DND-41 (cell line): ENCODE measurements around the gene TMEM131L.

ENCODE experiments used
- ATAC-seq: fragments of 200-7000 bp; cut with Tn5 transposase; 3 replicates; pipeline ENCODE4 v1.9.1; 2021; ENCODE audit warnings: low read depth; ENCODE audit not compliant: insufficient read depth
- DNase-seq: peaks from one replicate; pipeline ENCODE4 v3.0.0-alpha.2; 2020
- H2AFZ ChIP-seq: 2 replicates; pipeline ENCODE4 v1.6.0; 2012; ENCODE audit warnings: low read depth, low read length
- H3K27ac ChIP-seq: 2 replicates; pipeline ENCODE4 v1.5.1; 2012; ENCODE audit warnings: low read length, inconsistent platforms
- H3K27me3 ChIP-seq: fragments of 200-600 bp; sonication (generic); 2 replicates; pipeline ENCODE4 v1.6.0; 2012; ENCODE audit warnings: low read length, mild to moderate bottlenecking, inconsistent platforms; ENCODE audit not compliant: insufficient read depth, poor library complexity
- H3K36me3 ChIP-seq: 2 replicates; pipeline ENCODE4 v1.5.1; 2012; ENCODE audit warnings: low read length, inconsistent platforms; ENCODE audit not compliant: insufficient read depth
- H3K4me1 ChIP-seq: 2 replicates; pipeline ENCODE4 v1.5.1; 2012; ENCODE audit warnings: mild to moderate bottlenecking, low read length; ENCODE audit not compliant: insufficient read depth
- H3K4me2 ChIP-seq: 2 replicates; pipeline ENCODE4 v1.6.0; 2012; ENCODE audit warnings: mild to moderate bottlenecking, moderate library complexity, low read length, inconsistent platforms; ENCODE audit not compliant: insufficient read depth
- H3K4me3 ChIP-seq, 2 experiments: fragments of 200-600 bp in 1 of 2; shearing (Covaris generic) in 1 of 2; 2 replicates each; pipeline ENCODE4 v1.5.1; 2012 to 2016; ENCODE audit warnings: inconsistent platforms in 2 of 2, low read length in 2 of 2, mild to moderate bottlenecking in 2 of 2, low read depth in 1 of 2, moderate library complexity in 1 of 2
- H3K79me2 ChIP-seq: 2 replicates; pipeline ENCODE4 v1.6.0; 2012; ENCODE audit warnings: low read length, inconsistent platforms; ENCODE audit not compliant: insufficient read depth
- H3K9ac ChIP-seq: 2 replicates; pipeline ENCODE4 v1.6.0; 2012; ENCODE audit warnings: low read depth, mild to moderate bottlenecking, inconsistent platforms, low read length, moderate library complexity
- H3K9me3 ChIP-seq: 2 replicates; pipeline ENCODE4 v1.5.1; 2012; ENCODE audit warnings: low read length, moderate library complexity, mild to moderate bottlenecking, inconsistent platforms; ENCODE audit not compliant: insufficient read depth, severe bottlenecking
- H4K20me1 ChIP-seq: 2 replicates; pipeline ENCODE4 v1.6.0; 2012; ENCODE audit warnings: low read length; ENCODE audit not compliant: insufficient read depth
- CTCF ChIP-seq: IDR thresholded peaks from 2 replicates; pipeline ENCODE4 v1.5.1; 2012; ENCODE audit warnings: borderline replicate concordance, low read length, moderate library complexity, mild to moderate bottlenecking; ENCODE audit not compliant: poor library complexity, severe bottlenecking; ENCODE audit errors: extremely low read depth
- EZH2 ChIP-seq: IDR thresholded peaks from 3 replicates; pipeline ENCODE4 v1.6.1; 2012; ENCODE audit warnings: borderline replicate concordance, low read depth, mild to moderate bottlenecking, moderate library complexity, low read length, inconsistent platforms; ENCODE audit not compliant: severe bottlenecking

TMEM131L gene

DNA sequence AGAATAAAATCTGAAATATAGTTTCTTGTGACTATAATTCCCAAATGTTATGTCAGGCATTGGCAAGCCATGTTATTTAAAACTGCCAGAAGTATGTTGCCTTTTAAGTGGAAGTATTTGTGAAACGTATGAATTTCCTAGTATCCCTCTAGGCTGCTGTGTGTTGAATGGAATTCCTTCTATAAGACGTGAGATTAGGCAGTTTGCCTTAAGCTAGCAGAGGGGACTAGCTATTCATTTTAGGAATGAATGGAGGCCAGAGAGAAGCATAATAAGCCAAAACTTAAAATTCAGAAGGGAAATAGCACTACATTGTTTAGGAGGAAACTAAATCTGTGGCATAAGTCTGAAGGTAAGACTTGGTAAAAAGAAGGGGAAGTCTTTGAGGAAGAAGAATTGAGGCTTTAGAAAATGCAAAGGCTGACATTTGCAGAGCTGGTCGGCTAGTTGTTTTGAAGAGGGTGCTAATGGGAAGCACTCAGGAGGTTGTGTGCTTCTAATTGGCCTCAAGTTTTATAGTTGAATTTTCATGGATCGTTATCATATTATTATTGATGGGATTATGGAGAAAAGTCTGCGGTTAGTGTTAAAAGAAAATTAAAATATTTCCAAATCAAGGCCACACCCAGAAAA is 57.1 kb downstream of the TMEM131L start:
- Histone ChIP-seq H3K27me3 (no peaks in the 10 kb centered on the region), H2AFZ (no peak overlapping the region), H3K4me3 (peak overlapping the region in 1 of 2 experiments; percentile 53; a peak in 2 of 4 replicates), H4K20me1 (peaks cover 38% of the 10 kb centered on the region), H3K9ac (peak overlapping the region; percentile 62), H3K4me1 (peaks cover 99% of the 10 kb centered on the region), H3K36me3 (peaks cover 62% of the 10 kb centered on the region), H3K27ac (peak overlapping the region; percentile 92), H3K9me3 (no peaks in the 10 kb centered on the region), H3K4me2 (peak overlapping the region; percentile 71), H3K79me2 (peaks cover 96% of the 10 kb centered on the region)
- DNase-seq (no peak), ATAC-seq (no peak)
- TF ChIP-seq CTCF (no peak), EZH2 (no peak)

DNA sequence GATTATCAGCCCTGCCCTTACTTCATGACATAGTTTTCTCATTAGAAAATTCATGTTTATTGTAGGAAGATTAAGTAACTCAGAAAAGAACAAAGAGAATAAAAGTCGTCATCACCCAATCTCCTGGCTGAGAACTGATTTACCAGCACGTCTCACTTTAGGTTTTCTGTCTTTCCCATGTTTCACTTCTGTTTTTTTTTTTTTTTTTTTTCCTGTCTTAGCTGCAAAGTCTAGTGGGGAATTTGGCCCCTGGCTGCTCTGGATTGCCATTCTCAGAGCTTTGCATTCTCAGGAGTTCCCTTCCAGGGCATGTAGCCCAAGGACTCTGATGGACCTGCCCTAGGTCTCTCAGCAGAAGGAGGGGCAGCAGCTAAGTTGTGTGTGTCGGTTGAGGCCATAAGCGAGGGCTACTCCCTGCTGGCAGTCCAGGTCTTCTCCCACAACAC is 57.8 kb downstream of the TMEM131L start:
- DNase-seq (no peak), ATAC-seq (no peak)
- Histone ChIP-seq H2AFZ (no peak overlapping the region), H3K9me3 (no peaks in the 10 kb centered on the region), H3K4me3 (peak overlapping the region in 1 of 2 experiments; percentile 53; a peak in 1 of 4 replicates), H3K27ac (peak overlapping the region; percentile 92), H3K79me2 (peaks cover 96% of the 10 kb centered on the region), H3K27me3 (no peaks in the 10 kb centered on the region), H3K4me1 (peaks cover 99% of the 10 kb centered on the region), H3K36me3 (peaks cover 64% of the 10 kb centered on the region), H3K4me2 (peak overlapping the region; percentile 71), H4K20me1 (peaks cover 44% of the 10 kb centered on the region), H3K9ac (peak overlapping the region; percentile 62; the same call in 1 of the 2 replicates)
- TF ChIP-seq EZH2, result no peak
- TF ChIP-seq CTCF, result no peak

DNA sequence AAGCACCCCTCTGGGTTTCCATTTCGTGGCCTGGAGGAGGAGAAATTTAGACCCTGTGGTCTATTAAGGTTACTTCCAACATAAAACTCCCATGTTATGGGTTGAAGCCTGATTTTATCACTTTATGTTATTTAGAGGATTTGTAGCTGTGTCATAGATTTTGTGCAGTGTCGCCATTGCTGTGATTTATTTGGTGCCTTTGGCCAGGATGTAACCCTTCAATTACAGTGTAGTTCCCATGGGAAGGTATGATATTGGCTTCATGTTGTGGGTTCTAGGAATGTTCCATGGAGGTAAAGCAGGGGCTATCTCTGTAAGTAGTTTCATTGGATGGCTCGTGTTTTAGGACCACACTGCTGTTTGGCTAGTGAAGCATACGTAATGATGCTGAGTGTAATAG is 58.5 kb downstream of the TMEM131L start:
- H3K36me3 ChIP-seq, result peaks cover 63% of the 10 kb centered on the region
- H4K20me1 ChIP-seq, result peaks cover 52% of the 10 kb centered on the region
- DNase-seq, result no peak
- peaks cover 96% of the 10 kb centered on the region for H3K79me2 ChIP-seq
- no peak for ATAC-seq
- H3K4me1 ChIP-seq, result peaks cover 99% of the 10 kb centered on the region
- H3K4me3 ChIP-seq, result no peak overlapping the region
- H3K27ac ChIP-seq, result peak overlapping the region; percentile 92
- H3K9me3 ChIP-seq, result no peaks in the 10 kb centered on the region
- H3K9ac ChIP-seq, result no peak overlapping the region
- H3K4me2 ChIP-seq, result peak overlapping the region; percentile 2; the same call in 1 of the 2 replicates
- H3K27me3 ChIP-seq, result no peaks in the 10 kb centered on the region
- H2AFZ ChIP-seq, result no peak overlapping the region
- no peak for TF ChIP-seq EZH2
- TF ChIP-seq CTCF, result no peak
